Measurements from ENCODE around the gene ZNF460. TPM values are rescaled to one million over a fixed set of nuclear protein-coding genes. Genes with fewer than 3 reads are reported as not detected.
A peak's percentile ranks its signal among the peaks of the same experiment; 100 is the strongest.
"Not testable (repeated sequence)": the region's sequence is repeated elsewhere in the genome, so short reads cannot be mapped to it uniquely, and the experiment has no call there.

ZNF460 gene
- total and polyA plus RNA-seq, 3 experiments from 2014 or later = 7.5 to 52.0 (median 45.5) TPM

- H3K4me1 ChIP-seq (ENCODE audit: insufficient read depth, low read length) = no peaks in the 10 kb centered on the region
- peaks cover 0 to 36% (median 4%) of the 10 kb centered on the region in 5 donors for H3K9me3 Mint-ChIP-seq
- CTCF ChIA-PET = no interaction called here
- no peaks in the 10 kb centered on the region for H3K27me3 Mint-ChIP-seq
- POLR2A ChIA-PET = no interaction called here
- no peaks in the 10 kb centered on the region for H3K36me3 ChIP-seq (ENCODE audit: insufficient read depth, low read length)
- H3K36me3 Mint-ChIP-seq = peaks cover 14 to 51% (median 32%) of the 10 kb centered on the region in 3 donors
- DNase-seq = no peak
- no peak overlapping the region for H3K27ac Mint-ChIP-seq
- no peak overlapping the region for H3K4me3 Mint-ChIP-seq
- no peak overlapping the region for H3K27ac ChIP-seq (ENCODE audit: low read depth, low read length)
- peaks cover 0 to 16% (median 0%) of the 10 kb centered on the region in 3 donors for H3K4me1 Mint-ChIP-seq
- H3K9me3 ChIP-seq (ENCODE audit: low read length) = no peaks in the 10 kb centered on the region
- H3K27me3 ChIP-seq (ENCODE audit: insufficient read depth, low read length, poor library complexity, severe bottlenecking) = no peaks in the 10 kb centered on the region
- H3K4me3 ChIP-seq (ENCODE audit: low read length) = no peak overlapping the region
Observed at GRCh38 chr19:57267291-57267690, 13.0 kb upstream of the ZNF460 start.

GRCh38 chr19:57269515-57270250 lies 10.6 kb upstream of the ZNF460 start:
- H3K36me3 Mint-ChIP-seq = peaks cover 25 to 57% (median 40%) of the 10 kb centered on the region in 3 donors
- no peak overlapping the region for H3K4me3 ChIP-seq (ENCODE audit: low read length)
- peak overlapping the region in 1 of 8 donors; percentile 39 for H3K27ac Mint-ChIP-seq

DNA sequence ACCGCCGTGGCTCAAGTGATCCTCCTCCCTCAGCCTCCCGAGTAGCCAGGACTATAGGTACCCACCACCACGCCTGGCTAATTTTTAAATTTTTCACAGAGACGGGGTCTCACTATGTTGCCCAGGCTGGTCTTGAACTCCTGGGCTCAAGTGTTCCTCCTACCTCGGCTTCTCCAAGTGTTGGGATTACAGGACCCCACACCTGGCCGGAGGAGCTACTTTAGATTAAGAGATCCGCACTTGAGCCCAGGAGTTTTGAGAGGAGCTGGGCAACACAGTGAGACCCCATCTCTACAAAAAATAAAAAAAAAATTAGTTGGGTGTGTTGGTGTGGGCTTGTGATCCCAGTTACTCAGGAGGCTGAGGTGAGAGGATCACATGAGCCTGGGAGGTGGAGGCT lies 9.0 kb upstream of the ZNF460 start:
- no peaks in the 10 kb centered on the region for H3K9me3 ChIP-seq (ENCODE audit: low read length)
- ChIA-PET CTCF (no interaction called here), POLR2A (no interaction called here)
- no peak overlapping the region for H3K27ac ChIP-seq (ENCODE audit: low read depth, low read length)
- no peaks in the 10 kb centered on the region for H3K4me1 ChIP-seq (ENCODE audit: insufficient read depth, low read length)
- peaks cover 0 to 5% (median 0%) of the 10 kb centered on the region in 3 donors for H3K4me1 Mint-ChIP-seq
- H3K27me3 Mint-ChIP-seq = no peaks in the 10 kb centered on the region
- peaks cover 0 to 19% (median under 1%) of the 10 kb centered on the region in 5 donors for H3K9me3 Mint-ChIP-seq
- no peak overlapping the region for H3K4me3 Mint-ChIP-seq
- H3K27ac Mint-ChIP-seq = no peak overlapping the region
- H3K27me3 ChIP-seq (ENCODE audit: insufficient read depth, low read length, poor library complexity, severe bottlenecking) = no peaks in the 10 kb centered on the region
- peaks cover 24 to 52% (median 48%) of the 10 kb centered on the region in 3 donors for H3K36me3 Mint-ChIP-seq
- no peak for DNase-seq
- H3K4me3 ChIP-seq (ENCODE audit: low read length) = no peak overlapping the region
- H3K36me3 ChIP-seq (ENCODE audit: insufficient read depth, low read length) = no peaks in the 10 kb centered on the region

More at GRCh38 chr19:57269515-57270250, 10.6 kb upstream of the ZNF460 start:
- CTCF ChIA-PET = no interaction called here
- H3K36me3 ChIP-seq (ENCODE audit: insufficient read depth, low read length) = no peaks in the 10 kb centered on the region
- H3K9me3 ChIP-seq (ENCODE audit: low read length) = no peaks in the 10 kb centered on the region
- H3K4me1 Mint-ChIP-seq = peaks cover 0 to 13% (median 0%) of the 10 kb centered on the region in 3 donors
- no peaks in the 10 kb centered on the region for H3K4me1 ChIP-seq (ENCODE audit: insufficient read depth, low read length)
- no peak overlapping the region for H3K27ac ChIP-seq (ENCODE audit: low read depth, low read length)
- POLR2A ChIA-PET = no interaction called here
- DNase-seq = no peak
- no peaks in the 10 kb centered on the region for H3K27me3 Mint-ChIP-seq
- H3K9me3 Mint-ChIP-seq = peaks cover 0 to 30% (median 4%) of the 10 kb centered on the region in 5 donors
- H3K4me3 Mint-ChIP-seq = no peak overlapping the region
- no peaks in the 10 kb centered on the region for H3K27me3 ChIP-seq (ENCODE audit: insufficient read depth, low read length, poor library complexity, severe bottlenecking)

GRCh38 chr19:57273014-57273413 lies 7.3 kb upstream of the ZNF460 start:
- POLR2A ChIA-PET = no interaction called here

GRCh38 chr19:57276430-57276829 lies 3.9 kb upstream of the ZNF460 start:
- ChIA-PET POLR2A (no interaction called here), CTCF (interaction anchor here (1.2 kb wide), 1 partner anchor 13 kb away, joined by 4 read pairs; no protein-coding TSS in a partner anchor)
- Mint-ChIP-seq H3K36me3 (peaks cover 14 to 40% (median 27%) of the 10 kb centered on the region in 3 donors), H3K4me1 (peaks cover 6 to 15% (median 14%) of the 10 kb centered on the region in 3 donors), H3K27ac (no peak overlapping the region), H3K27me3 (no peaks in the 10 kb centered on the region), H3K9me3 (peaks cover 0 to 4% (median 0%) of the 10 kb centered on the region in 5 donors), H3K4me3 (no peak overlapping the region)
- no peak for DNase-seq
- peaks cover 16% of the 10 kb centered on the region for H3K4me1 ChIP-seq (ENCODE audit: insufficient read depth, low read length)
- no peak overlapping the region for H3K4me3 ChIP-seq (ENCODE audit: low read length)
- H3K9me3 ChIP-seq (ENCODE audit: low read length) = no peaks in the 10 kb centered on the region
- H3K27ac ChIP-seq (ENCODE audit: low read depth, low read length) = no peak overlapping the region
- no peaks in the 10 kb centered on the region for H3K36me3 ChIP-seq (ENCODE audit: insufficient read depth, low read length)
- no peaks in the 10 kb centered on the region for H3K27me3 ChIP-seq (ENCODE audit: insufficient read depth, low read length, poor library complexity, severe bottlenecking)

More at GRCh38 chr19:57273014-57273413, 7.3 kb upstream of the ZNF460 start:
- CTCF ChIA-PET = no interaction called here
- Mint-ChIP-seq H3K9me3 (peaks cover 0 to 10% (median 0%) of the 10 kb centered on the region in 5 donors), H3K4me3 (no peak overlapping the region), H3K36me3 (peaks cover 23 to 45% (median 38%) of the 10 kb centered on the region in 3 donors), H3K4me1 (peaks cover 0 to 6% (median 5%) of the 10 kb centered on the region in 3 donors), H3K27ac (no peak overlapping the region), H3K27me3 (no peaks in the 10 kb centered on the region)
- no peak for DNase-seq
- Histone ChIP-seq H3K27me3 (ENCODE audit: insufficient read depth, low read length, poor library complexity, severe bottlenecking) (no peaks in the 10 kb centered on the region), H3K27ac (ENCODE audit: low read depth, low read length) (no peak overlapping the region), H3K4me3 (ENCODE audit: low read length) (no peak overlapping the region), H3K36me3 (ENCODE audit: insufficient read depth, low read length) (no peaks in the 10 kb centered on the region), H3K4me1 (ENCODE audit: insufficient read depth, low read length) (no peaks in the 10 kb centered on the region), H3K9me3 (ENCODE audit: low read length) (no peaks in the 10 kb centered on the region)

DNA sequence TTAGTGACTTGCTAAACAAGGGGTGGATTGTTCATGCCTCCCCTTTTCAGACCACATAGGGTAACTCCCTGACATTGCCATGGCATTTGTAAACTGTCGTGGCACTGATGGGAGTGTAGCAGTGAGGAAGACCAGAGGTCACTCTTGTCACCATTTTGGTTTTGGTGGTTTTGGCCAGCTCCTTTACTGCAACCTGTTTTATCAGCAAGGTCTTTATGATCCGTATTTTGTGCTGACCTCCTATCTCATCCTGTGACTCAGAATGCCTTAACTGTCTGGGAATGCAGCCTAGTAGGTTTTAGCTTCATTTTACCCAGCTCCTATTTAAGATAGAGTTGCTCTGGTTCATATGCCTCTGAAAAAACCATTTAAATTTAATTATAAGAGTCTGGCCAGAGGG lies 1.8 kb upstream of the ZNF460 start:
- H3K27ac Mint-ChIP-seq = peak overlapping the region in 2 of 8 donors; percentile 38 to 43
- peak overlapping the region in 2 of 7 donors; percentile 16 to 51 for H3K4me3 Mint-ChIP-seq
- H3K9me3 ChIP-seq (ENCODE audit: low read length); DNase-seq; CTCF ChIA-PET; H3K9me3 Mint-ChIP-seq; H3K27me3 Mint-ChIP-seq; H3K27ac ChIP-seq (ENCODE audit: low read depth, low read length); H3K36me3 ChIP-seq (ENCODE audit: insufficient read depth, low read length); POLR2A ChIA-PET; H3K4me3 ChIP-seq (ENCODE audit: low read length); H3K27me3 ChIP-seq (ENCODE audit: insufficient read depth, low read length, poor library complexity, severe bottlenecking): not testable (repeated sequence)
- H3K4me1 Mint-ChIP-seq = peaks cover 20 to 34% (median 32%) of the 10 kb centered on the region in 3 donors
- H3K36me3 Mint-ChIP-seq = peaks cover 9 to 39% (median 14%) of the 10 kb centered on the region in 3 donors
- peaks cover 32% of the 10 kb centered on the region for H3K4me1 ChIP-seq (ENCODE audit: insufficient read depth, low read length)

- ChIA-PET CTCF (no interaction called here), POLR2A (interaction anchor here (1.0 to 1.4 kb wide), 2 partner anchors 71 to 540 kb away, joined by 3 read pairs; partner anchors contain the start of gene ZNF304)
- no peaks in the 10 kb centered on the region for H3K27me3 Mint-ChIP-seq
- no peak overlapping the region for H3K27ac Mint-ChIP-seq
- peak overlapping the region; percentile 99 for H3K27ac ChIP-seq (ENCODE audit: low read depth, low read length)
- peaks cover 25 to 43% (median 41%) of the 10 kb centered on the region in 3 donors for H3K4me1 Mint-ChIP-seq
- no peak overlapping the region for H3K4me3 Mint-ChIP-seq
- peaks cover 32% of the 10 kb centered on the region for H3K4me1 ChIP-seq (ENCODE audit: insufficient read depth, low read length)
- H3K36me3 ChIP-seq (ENCODE audit: insufficient read depth, low read length) = peaks cover 4% of the 10 kb centered on the region
- no peaks in the 10 kb centered on the region for H3K27me3 ChIP-seq (ENCODE audit: insufficient read depth, low read length, poor library complexity, severe bottlenecking)
- H3K4me3 ChIP-seq (ENCODE audit: low read length) = peak overlapping the region; percentile 84
- DNase-seq = peak in 4 of 5 donors; percentile 71 to 89 (median 78)
- no peaks in the 10 kb centered on the region for H3K9me3 ChIP-seq (ENCODE audit: low read length)
- peaks cover 8 to 41% (median 9%) of the 10 kb centered on the region in 3 donors for H3K36me3 Mint-ChIP-seq
- H3K9me3 Mint-ChIP-seq = no peaks in the 10 kb centered on the region
Observed at GRCh38 chr19:57279418-57280164, 694 bp upstream of the ZNF460 start.

GRCh38 chr19:57280962-57281400 lies 696 bp downstream of the ZNF460 start:
- ChIA-PET POLR2A (no interaction called here), CTCF (no interaction called here)

More at GRCh38 chr19:57280962-57281400, 696 bp downstream of the ZNF460 start:
- peak overlapping the region in 1 of 8 donors; percentile 84 for H3K27ac Mint-ChIP-seq
- Histone ChIP-seq H3K36me3 (ENCODE audit: insufficient read depth, low read length) (peaks cover 16% of the 10 kb centered on the region), H3K27ac (ENCODE audit: low read depth, low read length) (peak overlapping the region; percentile 99), H3K4me1 (ENCODE audit: insufficient read depth, low read length) (peaks cover 32% of the 10 kb centered on the region), H3K4me3 (ENCODE audit: low read length) (peak overlapping the region; percentile 84), H3K9me3 (ENCODE audit: low read length) (no peaks in the 10 kb centered on the region), H3K27me3 (ENCODE audit: insufficient read depth, low read length, poor library complexity, severe bottlenecking) (no peaks in the 10 kb centered on the region)
- H3K4me3 Mint-ChIP-seq = no peak overlapping the region
- peaks cover 15 to 46% (median 16%) of the 10 kb centered on the region in 3 donors for H3K36me3 Mint-ChIP-seq
- no peaks in the 10 kb centered on the region for H3K9me3 Mint-ChIP-seq
- peak; percentile 12 to 63 (median 48) for DNase-seq
- H3K27me3 Mint-ChIP-seq = no peaks in the 10 kb centered on the region
- peaks cover 33 to 52% (median 51%) of the 10 kb centered on the region in 3 donors for H3K4me1 Mint-ChIP-seq
